A204.1 (cell line): ENCODE measurements around the gene SMIM12.

ENCODE experiments used
- FAIRE-seq: peaks from 2 replicates; lab custom pipeline; 2012; peaks lifted over from hg19 to GRCh38; lab: Jason Lieb, UNC

The SMIM12 gene

DNA sequence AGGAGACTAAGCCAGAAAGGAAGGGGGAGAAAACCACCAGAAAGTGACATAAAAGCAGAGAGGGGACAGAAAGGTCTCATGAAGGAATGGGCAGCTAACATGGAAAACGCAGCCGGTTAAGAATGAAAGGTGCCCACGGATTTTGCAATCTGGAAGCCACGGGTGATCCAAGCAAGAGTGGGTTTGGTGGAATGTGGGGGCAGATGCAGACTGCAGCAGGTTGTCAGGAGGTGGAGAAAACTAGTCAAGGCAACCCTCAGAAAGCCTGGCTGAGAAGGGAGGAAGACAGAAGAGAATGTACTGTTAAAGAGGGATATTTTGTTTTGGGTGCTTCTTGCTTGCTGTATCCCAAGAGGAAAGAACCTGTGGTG, 12.6 kb upstream of the SMIM12 start:
- no peak for FAIRE-seq

DNA sequence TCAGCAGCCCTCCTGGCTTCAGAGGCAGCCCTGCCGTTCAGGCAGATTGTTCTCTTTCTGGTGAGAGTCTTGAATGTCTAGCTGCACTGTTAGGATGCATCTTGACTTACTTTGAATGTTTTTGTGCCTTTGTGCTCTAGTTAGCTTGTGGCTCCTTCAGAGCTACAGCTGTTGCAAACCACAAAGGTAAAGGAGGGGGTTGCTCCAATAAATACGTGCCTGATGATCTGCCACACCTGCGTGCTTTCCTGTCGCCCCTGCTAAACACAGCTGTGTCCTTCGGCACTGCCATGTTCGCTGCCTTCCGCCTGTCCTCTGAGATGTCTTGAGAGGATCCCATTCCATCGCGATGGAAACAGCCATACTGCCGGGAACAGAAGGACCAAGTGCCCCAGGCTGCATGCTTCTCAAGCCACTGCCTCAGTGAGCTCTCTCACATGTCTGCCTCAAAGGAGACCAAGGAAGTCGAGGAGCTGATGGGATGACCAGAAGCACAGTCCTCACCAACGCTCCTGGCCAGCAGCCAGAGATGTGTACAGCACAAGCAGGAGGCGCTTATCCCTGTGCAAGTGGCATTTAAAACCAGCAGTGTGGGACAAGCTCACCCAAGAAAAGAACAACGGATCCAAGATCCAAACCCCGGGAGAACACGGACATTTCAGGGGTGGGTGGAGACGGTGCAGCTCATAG, 12.0 kb upstream of the SMIM12 start:
- FAIRE-seq, result no peak

DNA sequence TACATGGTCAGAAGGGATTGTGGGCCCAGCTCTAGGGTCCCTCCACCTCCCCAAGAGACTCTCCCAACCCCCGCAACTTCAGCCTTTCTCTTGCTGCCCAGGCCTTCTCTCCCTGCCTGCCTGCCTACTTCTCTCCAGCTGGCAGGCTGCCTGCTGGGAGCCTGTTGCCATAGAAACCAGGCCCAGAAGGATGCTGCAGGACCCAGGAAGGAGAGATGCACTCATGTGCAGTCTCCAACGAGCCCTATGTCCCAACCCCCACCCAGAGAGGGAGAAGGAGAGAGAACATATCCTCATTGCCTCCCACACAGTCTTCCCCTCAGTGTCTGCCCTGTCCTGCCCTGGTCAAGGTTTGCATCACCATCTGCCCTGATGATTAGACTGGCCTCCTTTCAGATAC, 10.8 kb upstream of the SMIM12 start:
- FAIRE-seq, result no peak

DNA sequence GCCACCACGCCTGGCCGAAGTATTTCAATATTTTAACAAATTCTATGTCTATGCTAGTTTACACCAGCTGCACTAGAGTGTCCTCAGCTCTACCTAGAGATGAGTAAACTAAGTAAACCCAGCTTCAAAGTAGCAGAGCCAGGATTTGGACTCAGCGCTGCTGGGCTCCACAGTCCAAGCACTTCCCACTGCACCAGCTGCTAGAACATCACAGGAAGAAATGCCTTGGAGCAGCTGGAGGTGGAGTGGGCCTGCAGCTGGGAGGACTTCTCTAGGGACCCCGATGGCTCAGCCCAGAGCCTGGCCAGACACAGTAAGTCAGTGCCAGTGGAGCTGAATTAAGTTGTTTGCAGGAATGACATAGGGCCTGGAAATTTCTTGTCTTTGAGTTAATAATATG, 10.2 kb upstream of the SMIM12 start:
- no peak for FAIRE-seq

DNA sequence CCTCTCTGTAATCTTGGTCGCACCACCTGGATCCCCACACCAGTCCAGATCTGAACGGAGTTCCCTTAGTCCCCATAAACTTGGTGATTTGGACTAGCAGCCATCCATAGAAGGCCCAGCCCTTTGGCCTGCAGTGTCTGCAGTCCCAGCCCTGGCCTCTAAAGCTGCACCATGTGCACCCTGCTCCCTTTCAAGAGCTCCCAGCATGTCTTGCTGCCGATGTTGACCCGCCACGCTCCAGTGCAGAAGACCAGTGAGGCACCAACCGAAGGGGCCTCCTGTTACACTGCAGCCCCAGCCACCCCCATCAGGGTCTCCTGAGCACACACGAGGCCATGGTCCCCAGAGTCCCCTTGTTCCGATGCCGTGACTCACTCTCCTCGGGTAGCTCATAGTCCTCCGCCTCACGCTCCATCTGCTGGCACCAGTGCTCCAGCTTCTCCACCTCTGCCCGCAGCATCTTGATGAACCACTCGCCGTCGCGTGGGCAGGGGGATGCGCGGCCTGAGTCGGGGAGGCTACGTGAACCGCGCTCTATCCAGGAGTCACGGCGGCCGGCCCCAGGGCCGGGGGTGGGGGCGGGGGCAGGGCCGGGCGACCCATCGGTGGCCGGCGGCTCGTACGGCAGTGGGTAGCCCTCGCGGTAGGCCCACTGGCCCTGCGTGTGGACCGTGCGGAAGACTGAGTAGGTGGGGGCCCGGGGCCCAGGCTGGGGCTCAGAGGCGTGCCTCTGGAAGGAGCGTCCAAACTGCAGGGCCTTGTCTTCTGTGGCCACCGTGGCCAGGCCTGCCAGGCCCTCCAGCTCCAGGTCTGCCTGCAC, 8.9 kb upstream of the SMIM12 start:
- no peak for FAIRE-seq

DNA sequence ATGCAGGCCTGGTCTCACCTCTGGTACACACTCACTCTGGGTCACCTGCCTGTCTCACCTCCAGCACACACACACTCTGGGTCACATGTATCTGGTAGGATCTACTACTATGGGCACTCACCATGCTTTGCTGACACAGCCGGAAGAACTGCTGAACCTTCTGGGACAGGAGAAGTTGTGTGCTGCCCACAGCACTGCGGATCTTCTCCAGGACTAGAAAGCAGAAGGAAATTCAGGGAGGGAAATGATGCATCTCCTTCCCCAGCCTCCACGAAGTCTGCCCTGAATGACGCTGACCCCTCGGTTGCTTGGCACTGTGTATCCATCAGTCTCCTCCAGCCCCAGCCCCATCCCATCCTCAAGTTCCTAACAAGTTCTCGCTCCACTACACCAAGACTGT, 7.9 kb upstream of the SMIM12 start:
- FAIRE-seq, result no peak

DNA sequence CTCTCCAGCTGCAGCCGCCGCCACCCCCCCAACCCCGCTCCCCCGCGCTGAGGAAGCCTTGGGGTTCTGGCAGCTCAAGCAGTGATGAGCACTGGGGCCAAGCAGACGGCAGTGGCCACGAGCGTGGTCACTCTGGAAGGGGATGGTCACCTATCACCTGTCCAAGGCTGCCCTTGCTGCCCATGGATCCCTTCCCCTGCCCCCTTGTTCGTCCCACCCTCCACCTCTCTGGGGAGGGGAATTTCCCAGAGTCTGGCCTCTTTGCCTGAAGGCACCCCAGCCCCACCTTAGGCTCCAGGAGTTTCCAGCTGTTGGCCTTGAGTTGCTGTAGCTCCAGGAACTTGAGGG, 7.2 kb upstream of the SMIM12 start:
- FAIRE-seq, result no peak

DNA sequence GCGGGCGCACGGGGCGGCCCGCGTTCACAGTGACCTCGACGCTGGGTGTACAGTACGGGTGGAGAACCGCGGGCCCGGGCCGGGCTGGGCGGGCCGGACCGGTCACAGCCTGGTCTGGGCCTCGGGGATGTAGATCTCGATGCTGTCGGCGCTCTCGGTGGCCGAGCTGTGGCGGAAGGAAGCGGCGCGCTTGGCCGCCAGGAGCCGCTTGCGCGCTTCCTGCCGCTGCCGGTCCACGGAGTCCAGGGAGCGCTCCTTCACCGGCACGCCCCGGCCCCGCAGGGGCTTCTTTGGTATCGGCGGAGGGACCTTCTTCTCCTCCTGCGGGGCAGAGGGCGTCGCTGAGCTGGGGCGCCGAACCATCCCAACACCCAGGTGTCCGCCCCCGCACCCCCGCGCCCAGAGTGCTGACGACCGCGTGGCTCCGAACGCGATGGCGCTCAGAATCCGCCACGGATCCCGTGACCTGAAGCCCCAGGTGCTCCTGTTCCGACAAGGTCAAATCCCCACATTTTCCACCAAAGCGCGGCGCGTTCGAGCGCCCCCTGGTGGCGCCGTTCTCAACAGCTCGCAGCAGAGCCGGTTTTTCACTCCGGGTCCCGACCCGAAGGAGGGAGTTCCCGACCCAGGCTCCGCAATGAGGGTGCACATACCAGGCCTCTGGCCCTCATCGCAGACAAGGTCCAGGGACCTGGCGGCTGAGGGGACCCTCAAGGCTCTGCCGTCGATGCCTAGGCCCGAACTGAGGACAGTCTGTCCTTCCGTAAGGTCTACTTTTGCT, 6.6 kb upstream of the SMIM12 start:
- no peak for FAIRE-seq

DNA sequence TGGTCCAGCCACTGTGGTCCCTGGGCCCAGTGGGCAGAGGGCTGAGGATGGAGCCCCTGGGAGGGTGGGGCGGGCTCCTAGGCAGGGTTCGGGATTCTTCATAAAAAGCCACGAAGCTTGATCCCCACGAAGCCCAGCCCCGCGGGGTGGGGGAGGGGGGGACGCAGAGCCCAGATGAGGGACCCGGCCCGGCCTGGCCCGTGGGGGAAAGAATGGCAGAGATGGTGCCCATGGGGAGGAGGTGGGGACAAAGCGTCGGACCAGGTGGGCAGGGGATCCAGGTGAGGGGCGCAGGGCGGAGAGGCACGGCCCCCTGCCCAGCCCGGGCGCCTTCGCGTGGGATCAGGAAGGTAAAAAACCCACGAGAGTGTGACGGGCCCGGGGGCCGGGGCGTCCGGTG, 6.0 kb upstream of the SMIM12 start:
- no peak for FAIRE-seq

DNA sequence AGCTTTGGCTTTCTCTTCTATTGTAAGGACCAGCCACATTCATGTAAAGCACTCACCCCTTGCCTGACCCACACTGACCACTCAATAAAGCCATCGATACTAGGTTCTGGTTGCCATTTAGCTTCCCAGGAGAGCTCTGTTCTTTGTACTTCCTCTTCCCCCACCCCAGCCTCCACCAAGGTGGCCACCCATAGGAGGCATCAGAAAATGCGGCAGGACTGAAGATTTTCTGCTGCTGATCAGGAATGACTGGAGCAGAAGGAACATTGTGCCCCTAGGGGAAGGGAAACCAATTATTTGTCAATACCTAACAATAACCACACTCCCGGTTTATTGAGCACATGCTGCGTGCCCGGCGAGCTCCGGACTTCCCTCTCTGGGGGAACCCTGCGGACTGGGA, 5.2 kb upstream of the SMIM12 start:
- no peak for FAIRE-seq

DNA sequence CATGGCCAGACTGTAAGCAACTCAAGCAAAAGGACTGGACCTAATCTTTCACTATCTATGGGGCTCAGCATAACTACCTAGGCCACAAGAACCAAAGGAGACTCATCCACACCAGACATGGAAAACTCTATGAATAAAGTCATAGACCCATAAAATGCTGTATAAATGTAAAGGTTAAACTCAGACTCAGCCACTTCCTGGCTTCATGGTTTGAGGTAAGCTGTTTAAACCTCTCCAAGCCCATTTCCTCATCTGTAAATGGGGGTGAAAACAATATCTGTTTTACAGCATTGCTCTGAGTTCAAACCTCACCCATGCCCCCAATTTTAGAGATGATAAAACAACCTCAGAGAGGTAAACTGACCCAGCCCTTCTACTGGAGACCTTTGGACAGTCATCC, 4.0 kb upstream of the SMIM12 start:
- no peak for FAIRE-seq

DNA sequence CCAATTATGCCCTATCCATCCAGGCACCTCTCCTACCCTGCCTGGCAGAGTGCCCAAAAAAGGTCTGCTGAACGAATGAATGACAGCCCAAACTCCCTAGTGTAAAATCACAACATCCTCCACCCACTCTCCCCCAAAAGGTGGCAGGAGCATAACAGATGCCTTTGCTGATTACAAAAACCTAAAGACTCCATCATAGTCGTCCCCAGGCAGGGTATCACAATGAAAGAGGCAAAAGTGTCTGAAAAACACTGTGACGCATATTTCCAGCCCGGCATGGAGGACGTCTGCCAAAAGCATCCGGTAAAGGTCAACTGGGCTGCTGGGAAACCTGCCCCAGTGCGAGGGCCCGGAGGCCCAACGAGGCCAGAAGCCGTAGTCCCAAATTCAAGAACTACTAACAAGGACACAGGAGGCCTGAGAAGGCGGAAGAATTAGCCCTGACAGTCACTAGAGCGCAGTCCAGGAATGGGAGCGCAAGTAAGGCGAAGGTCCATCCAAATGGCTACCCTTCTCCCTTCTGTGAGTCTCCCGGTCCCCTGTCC, 576 bp downstream of the SMIM12 start:
- no peak for FAIRE-seq

DNA sequence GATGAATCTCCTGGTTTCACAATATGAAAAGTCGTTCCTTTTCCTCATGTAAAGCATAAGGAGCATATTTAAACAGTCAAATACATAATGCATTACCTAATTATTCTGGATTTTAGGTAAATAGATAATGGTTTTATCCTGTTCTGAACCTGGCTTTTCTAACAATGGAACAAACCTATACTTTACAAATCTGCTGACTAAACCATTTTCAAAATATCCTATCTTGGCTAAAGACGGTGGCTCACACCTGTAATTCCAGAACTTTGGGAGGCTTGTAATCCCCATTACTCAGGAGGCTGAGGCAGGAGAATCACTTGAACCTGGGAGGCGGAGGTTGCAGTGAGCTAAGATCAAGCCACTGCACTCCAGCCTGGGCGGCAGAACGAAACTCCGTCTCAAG, 2.9 kb downstream of the SMIM12 start:
- no peak for FAIRE-seq

DNA sequence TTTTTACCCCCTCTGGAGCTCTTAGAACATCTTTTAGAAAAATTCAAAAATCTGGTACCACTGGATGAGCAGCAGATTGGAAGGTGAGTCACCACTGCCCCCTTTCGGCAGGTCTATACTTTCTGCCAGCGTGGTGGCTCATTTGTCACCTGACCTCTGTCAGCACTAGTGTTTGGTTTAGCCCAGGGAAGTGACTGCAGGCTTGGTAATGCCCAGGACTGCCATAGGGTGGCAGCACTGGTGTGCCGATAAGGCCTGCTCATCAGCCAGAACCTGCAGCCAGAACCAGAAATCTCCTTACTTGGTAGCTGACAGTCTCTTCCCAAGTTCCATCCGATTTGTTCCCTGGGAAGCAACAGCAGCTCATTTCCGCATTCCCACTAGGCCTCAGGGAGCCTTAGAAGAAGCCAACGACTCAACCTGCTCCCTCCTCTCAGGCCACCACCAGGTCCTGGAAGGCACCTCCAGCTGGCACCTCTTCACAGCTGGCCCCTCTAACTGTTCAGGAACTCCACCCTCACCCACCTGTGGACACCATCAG, 6.8 kb downstream of the SMIM12 start:
- peak; percentile 97 for FAIRE-seq

DNA sequence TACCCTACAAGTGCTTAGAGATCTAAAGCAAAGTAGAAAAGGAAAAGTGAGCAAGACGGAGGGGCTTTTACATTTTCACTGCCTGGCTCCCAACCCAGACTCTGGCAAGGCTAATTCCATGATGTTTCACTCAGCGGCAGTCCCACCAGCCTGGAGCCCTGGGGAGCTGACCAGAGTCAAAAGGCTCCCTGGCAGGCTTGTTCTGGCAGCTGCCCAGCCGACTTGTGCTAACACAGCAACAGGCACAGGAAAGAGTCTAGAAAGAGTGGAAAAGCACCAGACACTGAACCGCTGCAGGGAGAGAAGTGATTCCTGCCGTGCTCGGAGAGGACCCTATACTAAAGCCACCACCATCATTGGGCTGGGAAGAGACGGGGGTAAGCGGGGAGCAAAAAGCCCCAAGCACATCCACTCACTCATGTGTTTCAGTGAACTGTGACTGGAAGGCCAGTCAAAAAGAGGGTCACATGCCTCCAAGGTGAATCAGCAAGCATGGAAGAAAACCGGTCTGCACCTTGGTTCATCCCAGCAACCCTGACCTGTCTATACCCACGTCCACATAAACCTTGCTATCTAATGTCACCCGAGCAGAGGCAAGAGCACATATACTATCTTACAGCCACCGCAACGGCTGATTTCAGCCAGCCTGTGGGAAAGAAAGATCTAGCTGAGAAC, 8.0 kb downstream of the SMIM12 start:
- FAIRE-seq, result no peak

DNA sequence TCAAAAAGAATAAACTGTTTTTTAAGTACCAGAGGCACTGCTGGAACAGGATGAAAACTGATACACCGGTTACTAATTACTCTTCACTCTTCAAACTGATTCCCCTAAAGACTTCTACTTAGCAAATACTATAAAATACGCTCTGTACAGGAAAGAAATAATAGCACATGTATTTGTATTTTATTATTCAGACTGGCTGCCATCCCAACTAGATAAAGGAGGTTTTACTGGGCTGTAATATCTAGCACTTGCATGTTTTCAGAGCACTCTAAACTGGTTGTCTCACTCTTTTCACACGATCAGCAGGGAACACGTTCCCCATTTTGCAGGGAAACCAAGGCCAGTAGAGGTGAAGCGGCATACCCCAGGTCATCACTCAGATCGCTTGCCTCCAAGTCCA, 9.2 kb downstream of the SMIM12 start:
- FAIRE-seq, result no peak

DNA sequence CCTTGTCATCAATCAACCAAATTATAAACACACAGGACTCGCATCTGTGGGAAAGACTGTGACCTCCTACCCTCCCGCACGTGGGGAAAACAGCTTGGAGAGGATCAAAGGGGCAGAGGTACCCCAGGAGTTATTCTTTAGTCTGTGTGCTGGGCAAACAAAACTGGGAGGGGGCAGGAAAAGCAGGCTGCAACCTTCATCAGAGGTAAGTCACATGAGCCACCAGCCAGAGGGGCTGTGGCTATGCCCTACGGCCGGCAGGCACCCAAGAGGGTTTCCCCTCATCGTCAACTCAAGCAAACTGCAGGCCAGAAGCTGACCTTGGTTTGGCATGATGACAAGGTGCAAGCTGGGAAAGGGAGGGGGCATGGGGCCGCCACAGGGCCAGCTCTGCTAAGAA, 12.5 kb downstream of the SMIM12 start:
- FAIRE-seq, result no peak

DNA sequence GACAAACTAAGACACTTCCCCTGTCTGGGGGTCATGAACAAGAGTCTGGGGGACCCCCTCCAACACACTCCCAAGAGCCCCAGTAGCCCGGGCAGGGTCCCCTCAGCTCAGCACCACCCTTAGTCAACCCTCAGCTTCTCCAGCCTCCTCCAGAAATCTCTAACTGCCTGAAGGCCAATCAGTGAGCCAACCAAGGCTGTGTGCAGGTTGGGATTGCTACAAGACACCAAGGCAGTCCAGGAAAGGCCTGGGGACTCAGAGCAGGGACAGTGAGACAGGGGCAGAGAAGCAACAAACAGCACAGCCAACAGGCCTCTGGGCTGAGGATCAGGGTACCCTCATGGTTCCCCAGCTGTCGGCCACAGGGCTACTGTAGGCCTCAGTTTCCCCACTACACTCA, 13.3 kb downstream of the SMIM12 start:
- no peak for FAIRE-seq

DNA sequence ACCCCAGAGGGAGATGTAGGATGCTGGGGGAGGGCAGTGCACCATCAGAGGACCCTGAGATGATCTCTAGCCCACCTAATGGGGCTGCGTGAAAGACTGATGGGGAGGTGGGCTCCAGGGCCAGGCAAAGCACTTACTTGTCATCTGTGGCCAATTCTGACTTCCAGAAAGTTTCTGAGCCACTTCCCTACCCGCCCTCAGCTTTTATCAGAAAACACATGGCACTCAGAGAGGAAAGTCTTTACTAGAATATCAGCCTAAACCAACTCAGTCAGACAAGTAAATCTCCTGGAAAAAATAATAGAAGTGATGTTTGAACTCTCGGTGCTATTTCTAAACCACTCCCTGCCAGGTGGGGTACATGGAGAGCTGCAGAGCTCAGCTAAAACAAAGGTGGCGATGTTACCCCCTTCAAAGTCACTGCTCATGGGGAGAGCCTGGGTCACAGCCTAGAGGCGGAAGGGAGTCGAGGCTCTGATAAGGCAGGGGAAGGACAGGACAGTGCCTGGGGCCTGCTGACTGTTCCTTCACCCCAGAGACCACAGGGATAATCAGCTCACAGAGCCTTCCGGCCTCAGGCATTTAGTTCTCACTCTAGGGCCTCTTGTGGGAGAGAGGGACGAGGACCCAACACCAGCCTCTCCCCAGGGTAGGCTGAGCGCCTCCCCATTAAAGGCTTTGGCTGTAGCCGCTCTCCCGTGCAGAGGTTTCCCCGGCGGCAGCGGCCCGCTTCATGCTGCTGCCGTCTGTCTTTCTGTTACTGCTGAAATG, 14.2 kb downstream of the SMIM12 start:
- FAIRE-seq, result no peak

DNA sequence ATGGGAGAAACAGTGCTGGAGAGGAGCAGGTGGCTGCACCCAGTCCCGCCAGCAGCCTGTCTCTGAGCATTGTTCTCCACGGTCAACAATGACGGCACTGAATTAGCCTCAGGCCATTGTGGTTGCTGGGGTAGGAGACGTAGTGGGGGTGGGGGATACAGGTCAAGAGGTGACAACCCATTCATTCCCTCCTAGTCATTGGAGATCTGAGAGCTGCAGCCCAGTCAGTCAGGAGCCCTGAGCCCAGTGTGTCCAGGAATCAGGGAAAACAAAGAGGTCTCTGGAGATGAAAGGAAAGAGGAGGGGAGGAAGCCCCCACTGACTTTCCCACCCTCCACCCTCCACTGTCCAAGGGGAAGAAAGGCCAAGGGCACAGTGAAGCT, 15.3 kb downstream of the SMIM12 start:
- no peak for FAIRE-seq

DNA sequence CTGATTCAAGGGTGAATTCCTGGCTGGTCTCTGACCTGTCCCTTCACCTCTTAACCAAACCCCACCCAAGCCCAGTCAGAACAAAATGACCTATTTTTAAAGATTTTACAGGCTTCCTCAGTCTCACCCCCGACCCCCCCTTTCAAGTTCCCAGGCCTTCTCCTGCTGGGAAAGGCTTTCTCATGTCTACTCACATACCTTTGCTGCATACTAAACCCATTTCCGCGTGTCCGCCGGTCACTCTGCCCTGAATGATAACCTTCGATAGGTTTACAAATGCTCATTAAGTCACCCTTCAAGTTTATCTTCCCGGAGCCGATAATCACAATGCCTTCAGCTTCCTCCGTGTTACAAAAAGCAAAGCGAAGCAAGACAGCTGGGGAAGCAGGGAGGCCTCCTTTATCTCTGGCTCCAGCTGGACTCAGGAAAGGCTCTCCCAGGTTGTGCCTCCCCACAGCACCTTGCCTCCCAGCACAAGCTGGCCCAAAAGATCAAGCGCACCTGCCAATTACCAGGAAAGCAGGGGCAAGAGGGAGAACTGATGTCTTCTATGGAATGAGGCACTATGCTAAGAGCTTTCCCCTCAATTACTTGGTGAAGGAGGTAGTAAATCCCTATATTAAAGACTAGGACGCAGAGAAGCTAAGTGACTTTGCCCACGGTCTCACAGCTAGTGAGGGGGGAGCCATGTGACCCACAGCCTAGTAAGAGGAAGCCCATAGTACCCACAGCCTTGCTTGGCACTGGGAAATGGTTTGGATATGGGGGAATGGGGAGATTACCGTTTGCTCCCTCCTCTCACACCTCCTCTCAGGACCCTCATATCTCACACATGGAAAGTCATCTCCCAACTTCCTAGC, 15.9 kb downstream of the SMIM12 start:
- FAIRE-seq, result no peak
